Central memory CD4-positive, alpha-beta T cell (primary cell): ENCODE measurements around the gene BARD1.
A peak's percentile ranks its signal among the peaks of the same experiment; 100 is the strongest.
"Not testable (repeated sequence)": the region's sequence is repeated elsewhere in the genome, so short reads cannot be mapped to it uniquely, and the experiment has no call there.

Experiments used
- DNase-seq: peaks from one replicate; pipeline ENCODE4 v3.0.0; 2022
- total RNA-seq, 3 experiments: gene quantifications; one replicate each; lab custom pipeline; 2026; lab: John Stamatoyannopoulos, UW

Gene BARD1
- total RNA-seq, result 13.3 to 17.9 (median 14.1) reads per million in 3 experiments

GRCh38 chr2:214808981-214809750 is at the start of gene BARD1:
TSS of gene BARD1 (minus strand) at chr2:214809683. CDS start at chr2:214809569, 114 bp downstream.
- peak; percentile 61 for DNase-seq

GRCh38 chr2:214856137-214856536 is 46.7 kb upstream of the BARD1 start:
- no peak for DNase-seq

- DNase-seq, result no peak
These were observed 44.4 kb upstream of the BARD1 start for GRCh38 chr2:214853906-214854305.

GRCh38 chr2:214843823-214844222 is 34.3 kb upstream of the BARD1 start:
- no peak for DNase-seq

- no peak for DNase-seq
These were observed 30.0 kb upstream of the BARD1 start for GRCh38 chr2:214839464-214839863.

- no peak for DNase-seq
These were observed 28.0 kb upstream of the BARD1 start for GRCh38 chr2:214837466-214837865.

- DNase-seq, result no peak
These were observed 27.1 kb upstream of the BARD1 start for GRCh38 chr2:214836568-214836967.

GRCh38 chr2:214830794-214831346 is 21.4 kb upstream of the BARD1 start:
- DNase-seq, result no peak

- DNase-seq, result no peak
These were observed 6.6 kb upstream of the BARD1 start for GRCh38 chr2:214816008-214816533.

- DNase-seq, result no peak
These were observed 1.2 kb upstream of the BARD1 start for GRCh38 chr2:214810671-214811070.

GRCh38 chr2:214809751-214810564 is 475 bp upstream of the BARD1 start:
- peak; percentile 90 for DNase-seq

- DNase-seq, result no peak
These were observed 1.8 kb downstream of the BARD1 start for GRCh38 chr2:214807653-214808052.

- DNase-seq, result no peak
These were observed 7.6 kb downstream of the BARD1 start for GRCh38 chr2:214801768-214802397.

- DNase-seq, result no peak
These were observed 8.4 kb downstream of the BARD1 start for GRCh38 chr2:214801068-214801467.

- DNase-seq, result no peak
These were observed 9.3 kb downstream of the BARD1 start for GRCh38 chr2:214800180-214800579.

GRCh38 chr2:214796911-214797310 is 12.6 kb downstream of the BARD1 start:
- DNase-seq, result no peak

- DNase-seq, result not testable (repeated sequence)
These were observed 26.3 kb downstream of the BARD1 start for GRCh38 chr2:214783181-214783580.

GRCh38 chr2:214782671-214783070 is 26.8 kb downstream of the BARD1 start:
- no peak for DNase-seq

GRCh38 chr2:214781226-214781625 is 28.3 kb downstream of the BARD1 start:
- DNase-seq, result no peak

GRCh38 chr2:214775971-214776370 is 33.5 kb downstream of the BARD1 start:
- DNase-seq, result no peak

GRCh38 chr2:214774108-214774507 is 35.4 kb downstream of the BARD1 start:
- DNase-seq, result no peak

GRCh38 chr2:214772443-214773015 is 37.0 kb downstream of the BARD1 start:
- no peak for DNase-seq
